ENCODE measurements around the gene ELOVL5.

ELOVL5 gene

GRCh38 chr6:53378208-53378607 is 29.5 kb upstream of the ELOVL5 start:
- Histone ChIP-seq H3K4ac (ENCODE audit: low read length) (no peak overlapping the region), H3K9ac (ENCODE audit: low read depth, low read length, poor library complexity) (no peak overlapping the region), H3K4me2 (ENCODE audit: insufficient read depth, low read length, poor library complexity, severe bottlenecking) (no peak overlapping the region), H3K18ac (ENCODE audit: low read length) (no peak overlapping the region), H2BK12ac (ENCODE audit: low read length) (no peak overlapping the region), H3K4me3 (ENCODE audit: low read length in 2 of 2) (no peak overlapping the region), H2AK5ac (ENCODE audit: low read depth, low read length) (no peak overlapping the region), H3K23ac (ENCODE audit: low read depth, low read length, poor library complexity) (no peak overlapping the region), H4K8ac (ENCODE audit: low read depth, low read length) (no peak overlapping the region), H2AFZ (ENCODE audit: low read length) (no peak overlapping the region), H3K4me1 (ENCODE audit: control insufficient read depth in 2 of 2, insufficient read depth in 1 of 2, low read depth in 1 of 2, low read length in 2 of 2) (no peaks in the 10 kb centered on the region), H3K14ac (ENCODE audit: low read length) (no peak overlapping the region), H2BK5ac (ENCODE audit: low read length) (no peak overlapping the region), H3K9me3 (replicated peaks in 1 of 2; ENCODE audit: control insufficient read depth in 2 of 2, insufficient read depth in 1 of 2, low read depth in 1 of 2, low read length in 2 of 2) (peaks cover 0 to 8% of the 10 kb centered on the region in 2 donors), H4K91ac (ENCODE audit: low read depth, low read length, poor library complexity) (no peak overlapping the region), H2BK120ac (ENCODE audit: low read depth, low read length) (no peak overlapping the region), H3K27me3 (ENCODE audit: control insufficient read depth in 3 of 3, insufficient read depth in 3 of 3, low read depth in 1 of 3, low read length in 3 of 3) (peaks cover 0 to 3% (median 0%) of the 10 kb centered on the region in 3 experiments), H3K36me3 (replicated peaks in 1 of 2; ENCODE audit: control insufficient read depth in 2 of 2, insufficient read depth in 2 of 2, low read length in 2 of 2) (no peaks in the 10 kb centered on the region), H3K27ac (replicated peaks; ENCODE audit: low read length) (no peak overlapping the region), H2BK15ac (ENCODE audit: low read length) (no peak overlapping the region), H3K79me1 (ENCODE audit: low read depth, low read length) (no peaks in the 10 kb centered on the region)
- no peak for DNase-seq (ENCODE audit: low spot score)
- WGBS, 2 donors (ENCODE audit: extremely low coverage in 2 of 2, insufficient read length in 2 of 2, insufficient replicate concordance in 1 of 2) = no CpG with 5 or more reads among the region's 7 CpGs

DNA sequence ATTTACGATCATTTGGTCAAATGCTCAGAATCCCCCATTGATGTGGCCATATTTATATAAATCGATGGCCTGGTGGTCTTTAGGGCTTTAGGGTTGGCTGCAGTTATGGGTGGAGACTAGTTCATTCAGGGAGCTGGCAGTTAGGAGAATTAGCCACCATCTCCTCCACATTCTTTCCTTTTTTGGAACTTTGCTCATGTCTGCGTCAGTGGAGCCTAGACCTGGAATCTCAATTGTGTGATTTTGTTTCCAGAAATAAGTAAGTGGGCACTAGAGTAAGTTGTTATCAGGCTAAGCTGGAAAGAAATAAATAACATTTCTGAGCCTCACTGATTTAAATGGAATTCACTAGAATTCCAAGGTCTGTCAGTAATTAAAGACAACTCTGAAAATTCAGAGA is 29.0 kb upstream of the ELOVL5 start:
- H4K91ac ChIP-seq (ENCODE audit: low read depth, low read length, poor library complexity) = no peak overlapping the region
- no peaks in the 10 kb centered on the region for H3K4me1 ChIP-seq (ENCODE audit: control insufficient read depth in 2 of 2, insufficient read depth in 1 of 2, low read depth in 1 of 2, low read length in 2 of 2)
- H3K23ac ChIP-seq (ENCODE audit: low read depth, low read length, poor library complexity) = no peak overlapping the region
- no peak overlapping the region for H3K14ac ChIP-seq (ENCODE audit: low read length)
- DNase-seq (ENCODE audit: low spot score) = no peak
- H3K27me3 ChIP-seq (ENCODE audit: control insufficient read depth in 3 of 3, insufficient read depth in 3 of 3, low read depth in 1 of 3, low read length in 3 of 3) = peaks cover 0 to 3% (median 0%) of the 10 kb centered on the region in 3 experiments
- H2AK5ac ChIP-seq (ENCODE audit: low read depth, low read length) = no peak overlapping the region
- H3K4me2 ChIP-seq (ENCODE audit: insufficient read depth, low read length, poor library complexity, severe bottlenecking) = no peak overlapping the region
- H4K8ac ChIP-seq (ENCODE audit: low read depth, low read length) = no peak overlapping the region
- H3K4ac ChIP-seq (ENCODE audit: low read length) = no peak overlapping the region
- no peak overlapping the region for H3K18ac ChIP-seq (ENCODE audit: low read length)
- H2BK5ac ChIP-seq (ENCODE audit: low read length) = no peak overlapping the region
- no peak overlapping the region for H2AFZ ChIP-seq (ENCODE audit: low read length)
- H3K4me3 ChIP-seq (ENCODE audit: low read length in 2 of 2) = no peak overlapping the region
- peaks cover 0 to 6% of the 10 kb centered on the region in 2 donors for H3K9me3 ChIP-seq (replicated peaks in 1 of 2; ENCODE audit: control insufficient read depth in 2 of 2, insufficient read depth in 1 of 2, low read depth in 1 of 2, low read length in 2 of 2)
- H3K36me3 ChIP-seq (replicated peaks in 1 of 2; ENCODE audit: control insufficient read depth in 2 of 2, insufficient read depth in 2 of 2, low read length in 2 of 2) = no peaks in the 10 kb centered on the region
- WGBS, 2 donors (ENCODE audit: extremely low coverage in 2 of 2, insufficient read length in 2 of 2, insufficient replicate concordance in 1 of 2) = no CpG with 5 or more reads among the region's 3 CpGs
- no peak overlapping the region for H3K9ac ChIP-seq (ENCODE audit: low read depth, low read length, poor library complexity)
- H3K27ac ChIP-seq (replicated peaks; ENCODE audit: low read length) = no peak overlapping the region
- no peak overlapping the region for H2BK12ac ChIP-seq (ENCODE audit: low read length)
- no peaks in the 10 kb centered on the region for H3K79me1 ChIP-seq (ENCODE audit: low read depth, low read length)
- H2BK120ac ChIP-seq (ENCODE audit: low read depth, low read length) = no peak overlapping the region
- H2BK15ac ChIP-seq (ENCODE audit: low read length) = no peak overlapping the region

GRCh38 chr6:53377289-53377688 is 28.5 kb upstream of the ELOVL5 start:
- Histone ChIP-seq H2BK15ac (ENCODE audit: low read length) (no peak overlapping the region), H3K4me1 (ENCODE audit: control insufficient read depth in 2 of 2, insufficient read depth in 1 of 2, low read depth in 1 of 2, low read length in 2 of 2) (no peaks in the 10 kb centered on the region), H3K27ac (replicated peaks; ENCODE audit: low read length) (no peak overlapping the region), H2BK5ac (ENCODE audit: low read length) (no peak overlapping the region), H2BK12ac (ENCODE audit: low read length) (no peak overlapping the region), H2AK5ac (ENCODE audit: low read depth, low read length) (no peak overlapping the region), H2BK120ac (ENCODE audit: low read depth, low read length) (no peak overlapping the region), H3K4me3 (ENCODE audit: low read length in 2 of 2) (no peak overlapping the region), H3K9me3 (replicated peaks in 1 of 2; ENCODE audit: control insufficient read depth in 2 of 2, insufficient read depth in 1 of 2, low read depth in 1 of 2, low read length in 2 of 2) (peaks cover 0 to 4% of the 10 kb centered on the region in 2 donors), H3K18ac (ENCODE audit: low read length) (no peak overlapping the region), H3K27me3 (ENCODE audit: control insufficient read depth in 3 of 3, insufficient read depth in 3 of 3, low read depth in 1 of 3, low read length in 3 of 3) (peaks cover 0 to 3% (median 0%) of the 10 kb centered on the region in 3 experiments), H4K8ac (ENCODE audit: low read depth, low read length) (no peak overlapping the region), H3K36me3 (replicated peaks in 1 of 2; ENCODE audit: control insufficient read depth in 2 of 2, insufficient read depth in 2 of 2, low read length in 2 of 2) (no peaks in the 10 kb centered on the region), H3K14ac (ENCODE audit: low read length) (no peak overlapping the region), H2AFZ (ENCODE audit: low read length) (no peak overlapping the region), H4K91ac (ENCODE audit: low read depth, low read length, poor library complexity) (no peak overlapping the region), H3K23ac (ENCODE audit: low read depth, low read length, poor library complexity) (no peak overlapping the region), H3K4me2 (ENCODE audit: insufficient read depth, low read length, poor library complexity, severe bottlenecking) (no peak overlapping the region), H3K9ac (ENCODE audit: low read depth, low read length, poor library complexity) (no peak overlapping the region), H3K4ac (ENCODE audit: low read length) (no peak overlapping the region), H3K79me1 (ENCODE audit: low read depth, low read length) (no peaks in the 10 kb centered on the region)
- DNase-seq (ENCODE audit: low spot score) = no peak
- WGBS, 2 donors (ENCODE audit: extremely low coverage in 2 of 2, insufficient read length in 2 of 2, insufficient replicate concordance in 1 of 2) = no CpG with 5 or more reads among the region's 1 CpG

- H2BK15ac ChIP-seq (ENCODE audit: low read length) = no peak overlapping the region
- no peak overlapping the region for H3K18ac ChIP-seq (ENCODE audit: low read length)
- no peak overlapping the region for H3K27ac ChIP-seq (replicated peaks; ENCODE audit: low read length)
- H3K4me1 ChIP-seq (ENCODE audit: control insufficient read depth in 2 of 2, insufficient read depth in 1 of 2, low read depth in 1 of 2, low read length in 2 of 2) = no peaks in the 10 kb centered on the region
- no peak overlapping the region for H2BK12ac ChIP-seq (ENCODE audit: low read length)
- no peaks in the 10 kb centered on the region for H3K36me3 ChIP-seq (replicated peaks in 1 of 2; ENCODE audit: control insufficient read depth in 2 of 2, insufficient read depth in 2 of 2, low read length in 2 of 2)
- H3K27me3 ChIP-seq (ENCODE audit: control insufficient read depth in 3 of 3, insufficient read depth in 3 of 3, low read depth in 1 of 3, low read length in 3 of 3) = peaks cover 0 to 3% (median 0%) of the 10 kb centered on the region in 3 experiments
- DNase-seq (ENCODE audit: low spot score) = no peak
- no peak overlapping the region for H4K8ac ChIP-seq (ENCODE audit: low read depth, low read length)
- H2AK5ac ChIP-seq (ENCODE audit: low read depth, low read length) = no peak overlapping the region
- H2BK120ac ChIP-seq (ENCODE audit: low read depth, low read length) = no peak overlapping the region
- no peak overlapping the region for H3K4me3 ChIP-seq (ENCODE audit: low read length in 2 of 2)
- H3K9ac ChIP-seq (ENCODE audit: low read depth, low read length, poor library complexity) = no peak overlapping the region
- H4K91ac ChIP-seq (ENCODE audit: low read depth, low read length, poor library complexity) = no peak overlapping the region
- H2AFZ ChIP-seq (ENCODE audit: low read length) = no peak overlapping the region
- H3K4me2 ChIP-seq (ENCODE audit: insufficient read depth, low read length, poor library complexity, severe bottlenecking) = no peak overlapping the region
- H3K79me1 ChIP-seq (ENCODE audit: low read depth, low read length) = no peaks in the 10 kb centered on the region
- no peak overlapping the region for H2BK5ac ChIP-seq (ENCODE audit: low read length)
- no CpG with 5 or more reads among the region's 5 CpGs for WGBS, 2 donors (ENCODE audit: extremely low coverage in 2 of 2, insufficient read length in 2 of 2, insufficient replicate concordance in 1 of 2)
- H3K23ac ChIP-seq (ENCODE audit: low read depth, low read length, poor library complexity) = no peak overlapping the region
- no peak overlapping the region for H3K4ac ChIP-seq (ENCODE audit: low read length)
- H3K9me3 ChIP-seq (replicated peaks in 1 of 2; ENCODE audit: control insufficient read depth in 2 of 2, insufficient read depth in 1 of 2, low read depth in 1 of 2, low read length in 2 of 2) = no peaks in the 10 kb centered on the region
- H3K14ac ChIP-seq (ENCODE audit: low read length) = no peak overlapping the region
Observed at GRCh38 chr6:53376661-53377226, 28.0 kb upstream of the ELOVL5 start.
